AG10803 (cell line): ENCODE results near the gene PIGT.

ENCODE experiments used
- DNase-seq: peaks from one replicate; pipeline ENCODE4 v3.0.0; 2010; ENCODE audit warnings: low read depth
- H3K4me3 ChIP-seq: 2 replicates; pipeline ENCODE4 v1.5.1; 2011; ENCODE audit warnings: mild to moderate bottlenecking, low read length, control low read depth
- TF ChIP-seq, protein P1 (sequence below): conservative IDR thresholded peaks from 2 replicates; pipeline ENCODE4 v1.5.1; 2011; ENCODE audit warnings: mild to moderate bottlenecking, low read length, control low read depth, inconsistent platforms

The PIGT gene

DNA sequence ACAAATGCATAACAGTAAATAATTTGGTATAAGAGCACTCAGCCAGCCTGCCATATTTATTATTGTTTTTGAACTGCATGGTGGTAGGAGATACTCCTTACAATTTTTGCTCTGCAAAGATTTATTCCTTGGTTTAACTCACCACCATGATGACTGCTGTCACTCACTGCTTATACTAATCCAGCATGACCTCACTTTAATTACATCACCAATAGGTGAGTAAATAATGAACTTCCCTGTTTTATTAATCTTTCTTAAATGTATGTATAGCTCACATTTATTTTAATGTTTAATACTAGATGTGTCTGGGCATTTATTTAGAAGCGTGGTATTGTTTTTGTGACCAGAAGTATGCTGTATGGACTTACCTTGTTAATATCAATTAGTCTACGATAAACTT is 25.0 kb upstream of the PIGT start:
- DNase-seq = no peak
- H3K4me3 ChIP-seq = no peak overlapping the region
- TF ChIP-seq, protein P1, sequence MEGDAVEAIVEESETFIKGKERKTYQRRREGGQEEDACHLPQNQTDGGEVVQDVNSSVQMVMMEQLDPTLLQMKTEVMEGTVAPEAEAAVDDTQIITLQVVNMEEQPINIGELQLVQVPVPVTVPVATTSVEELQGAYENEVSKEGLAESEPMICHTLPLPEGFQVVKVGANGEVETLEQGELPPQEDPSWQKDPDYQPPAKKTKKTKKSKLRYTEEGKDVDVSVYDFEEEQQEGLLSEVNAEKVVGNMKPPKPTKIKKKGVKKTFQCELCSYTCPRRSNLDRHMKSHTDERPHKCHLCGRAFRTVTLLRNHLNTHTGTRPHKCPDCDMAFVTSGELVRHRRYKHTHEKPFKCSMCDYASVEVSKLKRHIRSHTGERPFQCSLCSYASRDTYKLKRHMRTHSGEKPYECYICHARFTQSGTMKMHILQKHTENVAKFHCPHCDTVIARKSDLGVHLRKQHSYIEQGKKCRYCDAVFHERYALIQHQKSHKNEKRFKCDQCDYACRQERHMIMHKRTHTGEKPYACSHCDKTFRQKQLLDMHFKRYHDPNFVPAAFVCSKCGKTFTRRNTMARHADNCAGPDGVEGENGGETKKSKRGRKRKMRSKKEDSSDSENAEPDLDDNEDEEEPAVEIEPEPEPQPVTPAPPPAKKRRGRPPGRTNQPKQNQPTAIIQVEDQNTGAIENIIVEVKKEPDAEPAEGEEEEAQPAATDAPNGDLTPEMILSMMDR = no peak

DNA sequence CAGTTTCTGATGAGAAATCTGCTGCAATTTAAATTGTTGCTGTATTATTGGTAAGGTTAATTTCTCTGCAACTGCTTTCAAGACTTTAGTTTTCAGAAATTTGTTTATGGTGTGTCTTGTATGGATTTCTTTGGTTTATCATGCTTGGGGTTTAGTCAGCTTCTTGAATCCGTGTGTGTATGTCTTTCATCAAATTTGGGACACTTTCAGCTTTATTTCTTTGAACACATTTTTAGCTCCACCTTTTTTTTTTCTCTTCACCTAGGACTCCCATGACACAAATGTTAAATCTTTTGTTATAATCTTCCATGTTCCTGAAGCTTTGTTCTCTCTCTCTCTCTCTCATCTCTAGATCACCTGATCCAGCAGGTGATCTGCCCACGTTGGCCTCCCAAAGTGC is 24.4 kb upstream of the PIGT start:
- H3K4me3 ChIP-seq = no peak overlapping the region
- DNase-seq = no peak
- TF ChIP-seq, protein P1 = no peak

DNA sequence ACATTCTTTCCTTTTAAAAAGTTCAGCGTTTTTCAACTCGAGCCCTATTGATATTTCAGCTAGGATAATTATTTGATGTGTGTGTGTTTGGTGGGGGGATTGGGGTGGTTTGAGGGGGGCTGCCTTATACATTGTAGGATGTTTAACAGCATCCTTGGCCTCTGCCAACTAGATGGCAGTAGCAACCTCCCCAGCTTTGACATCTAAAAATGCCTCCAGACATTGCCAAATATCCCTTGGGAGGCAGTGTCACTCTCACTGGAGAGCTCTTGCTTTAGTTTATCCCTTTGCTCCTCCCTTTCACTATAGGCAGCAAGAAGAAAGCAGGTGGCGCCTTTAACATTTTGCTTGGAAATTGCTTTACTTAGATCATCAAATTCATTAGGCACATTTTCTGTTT is 23.2 kb upstream of the PIGT start:
- no peak overlapping the region for H3K4me3 ChIP-seq
- no peak for DNase-seq
- TF ChIP-seq, protein P1 = no peak

DNA sequence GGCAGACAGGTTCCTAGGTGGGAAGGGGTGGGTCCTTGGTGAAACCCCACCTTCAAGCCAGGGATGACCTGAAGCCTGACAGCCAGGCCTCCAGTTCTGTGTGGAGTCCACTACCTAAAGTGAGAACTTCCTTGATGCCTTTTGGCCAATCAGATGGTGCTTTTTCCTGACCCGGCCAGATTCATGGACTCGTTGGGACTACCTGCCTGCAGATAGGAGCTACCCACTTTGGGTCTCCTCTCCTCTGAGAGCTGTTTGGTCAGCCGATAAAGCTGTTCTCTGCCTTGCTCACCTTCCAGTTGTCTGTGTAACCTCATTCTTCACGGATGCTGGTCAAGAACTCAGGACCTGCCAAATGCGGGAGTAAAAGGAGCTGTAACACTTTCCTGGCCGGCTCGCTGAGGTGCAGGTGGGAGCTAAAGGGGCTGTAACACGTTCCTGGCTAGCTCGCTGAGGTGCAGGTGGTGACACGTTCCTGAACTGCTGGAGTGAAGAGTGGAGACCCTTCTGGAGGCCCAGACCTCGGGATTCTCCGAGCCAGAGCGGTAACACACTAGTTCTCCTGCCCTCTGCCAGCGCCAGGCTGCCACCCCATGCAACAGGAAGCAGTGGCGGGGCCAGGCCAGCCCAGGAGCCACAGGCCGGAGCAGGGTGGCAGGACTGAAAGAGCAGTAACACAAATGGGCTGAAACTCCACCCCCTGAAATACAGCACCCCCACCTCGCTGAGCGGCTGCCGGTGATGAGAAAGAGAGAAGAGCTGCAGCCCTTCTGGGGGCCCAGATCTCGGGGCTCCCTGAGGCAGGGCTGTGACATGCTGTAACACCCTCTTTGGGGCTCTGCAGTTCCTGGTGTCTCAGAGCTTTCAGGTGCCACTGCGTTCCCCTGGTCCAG is 21.5 kb upstream of the PIGT start:
- TF ChIP-seq, protein P1 = no peak
- no peak for DNase-seq
- no peak overlapping the region for H3K4me3 ChIP-seq

GRCh38 chr20:45395114-45395415 is 20.9 kb upstream of the PIGT start:
- TF ChIP-seq, protein P1 = no peak
- no peak for DNase-seq
- H3K4me3 ChIP-seq = no peak overlapping the region

DNA sequence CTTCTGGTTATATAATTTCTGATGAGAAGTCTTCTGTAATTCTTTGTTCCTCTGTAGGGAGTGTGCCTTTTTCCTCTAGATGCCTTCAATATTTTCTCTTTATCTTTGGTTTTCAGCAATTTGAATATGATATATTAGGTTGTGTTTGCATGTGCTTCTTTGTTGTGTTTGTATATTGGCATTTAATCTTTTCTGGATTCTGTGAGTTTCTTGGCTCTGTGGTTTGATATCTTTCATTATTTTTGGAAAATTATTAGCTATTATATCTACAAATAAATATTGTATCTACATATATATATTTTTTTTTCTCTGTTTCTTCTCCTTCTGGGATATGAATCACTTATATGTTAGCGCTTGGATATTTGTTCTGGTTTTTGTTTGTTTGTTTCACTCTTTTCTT is 16.9 kb upstream of the PIGT start:
- H3K4me3 ChIP-seq = no peak overlapping the region
- DNase-seq = no peak
- TF ChIP-seq, protein P1 = no peak

DNA sequence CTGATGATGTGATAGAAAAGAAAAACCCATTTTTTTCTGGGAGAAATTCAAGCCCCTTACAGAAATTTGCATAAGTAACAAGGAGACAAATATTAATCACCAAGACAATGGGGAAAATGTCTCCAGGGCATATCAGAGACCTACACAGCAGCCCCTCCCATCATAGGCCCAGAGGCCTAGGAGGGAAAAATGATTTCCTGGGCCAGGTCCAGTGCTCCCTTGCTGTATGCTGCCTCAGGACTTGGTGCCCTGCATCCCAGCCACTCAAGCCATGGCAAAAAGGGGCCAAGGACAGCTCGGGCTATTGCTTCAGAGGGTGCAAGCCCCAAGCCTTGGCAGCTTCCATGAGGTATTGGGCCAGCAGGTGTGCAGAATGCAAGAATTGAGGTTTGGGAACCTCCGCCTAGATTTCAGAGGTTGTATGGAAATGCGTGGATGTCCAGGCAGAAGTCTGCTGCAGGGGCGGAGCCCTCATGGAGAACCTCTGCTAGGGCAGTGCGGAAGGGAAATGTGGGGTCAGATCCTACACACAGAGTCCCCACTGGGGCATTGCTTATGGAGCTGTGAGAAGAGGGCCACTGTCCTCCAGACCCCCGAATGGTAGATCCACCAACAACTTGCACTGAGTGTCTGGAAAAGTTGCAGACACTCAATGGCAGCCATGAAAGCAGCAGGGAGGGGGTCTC is 15.5 kb upstream of the PIGT start:
- TF ChIP-seq, protein P1 = no peak
- DNase-seq = no peak
- no peak overlapping the region for H3K4me3 ChIP-seq
